BE2C (cell line): ENCODE measurements around the gene OLFML1.

Source experiments
- DNase-seq: peaks from one replicate; pipeline ENCODE4 v3.0.0-alpha.2; 2020
- H3K27me3 ChIP-seq: fragments of 250-450 bp; sonication (Bioruptor Pico); 2 replicates; pipeline ENCODE4 v1.5.1; 2020; ENCODE audit warnings: mild to moderate bottlenecking
- H3K36me3 ChIP-seq: fragments of 250-450 bp; sonication (Bioruptor Pico); 2 replicates; pipeline ENCODE4 v1.5.1; 2020; ENCODE audit warnings: mild to moderate bottlenecking
- H3K4me1 ChIP-seq: fragments of 250-450 bp; sonication (Bioruptor Pico); 2 replicates; pipeline ENCODE4 v1.5.1; 2020
- H3K4me3 ChIP-seq: 2 replicates; pipeline ENCODE4 v1.5.1; 2011; ENCODE audit warnings: low read depth, low read length
- H3K9me3 ChIP-seq: fragments of 250-450 bp; sonication (Bioruptor Pico); 2 replicates; pipeline ENCODE4 v1.5.1; 2020
- TF ChIP-seq, protein P1 (sequence below): IDR thresholded peaks from 2 replicates; pipeline ENCODE4 v1.5.1; 2012; ENCODE audit warnings: mild to moderate bottlenecking, low read depth, low read length

OLFML1 gene

DNA sequence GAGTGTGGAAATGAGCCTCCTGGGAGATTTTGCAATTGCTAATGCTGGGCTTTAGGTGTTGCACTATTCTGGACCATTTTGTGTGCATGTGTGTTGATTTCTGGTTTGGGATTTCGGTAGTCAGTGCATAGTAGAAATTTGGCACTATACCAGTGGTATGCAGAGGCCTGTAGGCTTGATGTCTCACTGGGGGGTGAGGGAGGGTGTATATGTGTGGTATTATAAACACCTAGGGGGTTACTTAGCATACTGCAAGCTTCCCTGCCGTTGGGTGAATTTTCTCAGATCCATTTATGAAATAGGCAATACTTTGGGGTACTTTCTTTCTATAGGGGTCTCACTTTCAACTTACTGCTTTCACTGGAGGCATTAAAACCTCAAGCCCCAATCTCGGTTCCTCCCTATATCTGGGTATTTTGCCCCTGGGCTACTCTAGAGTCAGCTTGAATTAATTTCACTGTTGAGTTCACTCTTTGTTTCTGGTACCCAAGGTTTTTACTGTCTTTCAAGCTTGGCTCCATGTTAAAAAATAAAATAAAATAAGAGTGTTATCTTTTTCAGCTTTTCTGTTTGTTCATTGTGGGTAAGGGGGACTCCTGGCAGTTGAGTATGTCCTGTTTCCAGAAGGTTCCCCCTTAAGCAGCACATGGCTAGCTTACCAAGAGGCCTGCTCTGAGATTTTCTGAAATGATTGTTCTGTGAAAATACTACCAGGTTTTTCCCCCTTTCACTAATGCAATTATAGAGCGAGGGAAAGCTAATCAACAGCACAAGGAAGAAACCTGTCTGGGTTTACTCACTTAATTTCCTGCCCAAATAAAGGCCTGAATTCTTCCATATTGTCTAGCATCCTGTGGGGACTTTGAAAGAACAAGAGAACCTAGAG lies 74.3 kb downstream of the OLFML1 start:
- Histone ChIP-seq H3K36me3 (no peaks in the 10 kb centered on the region), H3K4me3 (no peak overlapping the region), H3K9me3 (no peaks in the 10 kb centered on the region), H3K27me3 (no peaks in the 10 kb centered on the region), H3K4me1 (peaks cover 15% of the 10 kb centered on the region)
- DNase-seq, result no peak
- TF ChIP-seq, protein P1, sequence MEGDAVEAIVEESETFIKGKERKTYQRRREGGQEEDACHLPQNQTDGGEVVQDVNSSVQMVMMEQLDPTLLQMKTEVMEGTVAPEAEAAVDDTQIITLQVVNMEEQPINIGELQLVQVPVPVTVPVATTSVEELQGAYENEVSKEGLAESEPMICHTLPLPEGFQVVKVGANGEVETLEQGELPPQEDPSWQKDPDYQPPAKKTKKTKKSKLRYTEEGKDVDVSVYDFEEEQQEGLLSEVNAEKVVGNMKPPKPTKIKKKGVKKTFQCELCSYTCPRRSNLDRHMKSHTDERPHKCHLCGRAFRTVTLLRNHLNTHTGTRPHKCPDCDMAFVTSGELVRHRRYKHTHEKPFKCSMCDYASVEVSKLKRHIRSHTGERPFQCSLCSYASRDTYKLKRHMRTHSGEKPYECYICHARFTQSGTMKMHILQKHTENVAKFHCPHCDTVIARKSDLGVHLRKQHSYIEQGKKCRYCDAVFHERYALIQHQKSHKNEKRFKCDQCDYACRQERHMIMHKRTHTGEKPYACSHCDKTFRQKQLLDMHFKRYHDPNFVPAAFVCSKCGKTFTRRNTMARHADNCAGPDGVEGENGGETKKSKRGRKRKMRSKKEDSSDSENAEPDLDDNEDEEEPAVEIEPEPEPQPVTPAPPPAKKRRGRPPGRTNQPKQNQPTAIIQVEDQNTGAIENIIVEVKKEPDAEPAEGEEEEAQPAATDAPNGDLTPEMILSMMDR, result no peak
